HepG2 (cell line): ENCODE data around the gene CDK18. TPM values are rescaled to one million over a fixed set of nuclear protein-coding genes. Genes with fewer than 3 reads are reported as not detected.

Experiments used
- KDM1A ChIP-seq: IDR thresholded peaks from 2 replicates; pipeline ENCODE4 v1.6.1; 2016; ENCODE audit warnings: missing compliant biosample characterization
- KMT2A ChIP-seq: sonication (generic); formaldehyde crosslinking; IDR thresholded peaks from 2 replicates; pipeline ENCODE4 v1.4.0; 2020; ENCODE audit warnings: missing genetic modification reagents
- MTA1 ChIP-seq: sonication (generic); formaldehyde crosslinking; IDR thresholded peaks from 2 replicates; pipeline ENCODE4 v1.4.0; 2020; ENCODE audit warnings: missing genetic modification reagents, mild to moderate bottlenecking, borderline replicate concordance
- MZF1 ChIP-seq: sonication (generic); formaldehyde crosslinking; IDR thresholded peaks from 2 replicates; pipeline ENCODE4 v1.8.1; 2023; ENCODE audit warnings: mild to moderate bottlenecking, missing genetic modification reagents, borderline replicate concordance
- PHF21A ChIP-seq: sonication (generic); formaldehyde crosslinking; IDR thresholded peaks from 2 replicates; pipeline ENCODE4 v1.5.0; 2020; ENCODE audit warnings: mild to moderate bottlenecking, missing genetic modification reagents
- ZNF670 ChIP-seq: sonication (generic); formaldehyde crosslinking; IDR thresholded peaks from 2 replicates; pipeline ENCODE4 v1.8.0; 2022; ENCODE audit warnings: mild to moderate bottlenecking, missing genetic modification reagents, borderline replicate concordance
- ZSCAN22 ChIP-seq: sonication (generic); formaldehyde crosslinking; IDR thresholded peaks from 2 replicates; pipeline ENCODE4 v1.4.0; 2020; ENCODE audit warnings: mild to moderate bottlenecking, missing genetic modification reagents
- polyA plus RNA-seq, 8 experiments: library from polyadenylated mRNA; depleted of rRNA in 3 of 8; stranded (reverse) in 7 of 8; unstranded in 1 of 8; fragments of >200 nt; fragmentation: Illumina TruSeq in 4 of 8; extraction: Trizol in 4 of 8; gene quantifications; 2 replicates each; pipeline versions ENCODE4 v1.2.1 to v1.2.3, GENCODE V29; 2011 to 2016; ENCODE audit warnings: low read depth in 4 of 8, missing spikeins in 1 of 8, mixed read lengths in 1 of 8; ENCODE audit not compliant: insufficient read depth in 1 of 8
- total RNA-seq, 5 experiments: library from RNA; depleted of rRNA; stranded (reverse); fragments of >200 nt; fragmentation: Illumina TruSeq; extraction: Trizol; gene quantifications; 2 replicates each; pipeline ENCODE4 v1.2.3, GENCODE V29; 2016; ENCODE audit warnings: low read depth in 1 of 5
- TF ChIP-seq, protein P1 (sequence below): sonication (generic); formaldehyde crosslinking; IDR thresholded peaks from 2 replicates; pipeline ENCODE4 v1.4.0; 2020; ENCODE audit warnings: missing genetic modification reagents
- TF ChIP-seq, protein P2 (sequence below): sonication (generic); formaldehyde crosslinking; IDR thresholded peaks from 2 replicates; pipeline ENCODE4 v1.5.1; 2020; ENCODE audit warnings: missing genetic modification reagents, mild to moderate bottlenecking, borderline replicate concordance
- TF ChIP-seq, protein P3 (sequence below): sonication (generic); formaldehyde crosslinking; IDR thresholded peaks from 2 replicates; pipeline ENCODE4 v1.8.0; 2022; ENCODE audit warnings: missing genetic modification reagents, low read depth, mild to moderate bottlenecking, borderline replicate concordance
- TF ChIP-seq, protein P4 (sequence below): sonication (generic); formaldehyde crosslinking; IDR thresholded peaks from 2 replicates; pipeline ENCODE4 v1.5.0; 2020; ENCODE audit warnings: missing genetic modification reagents, mild to moderate bottlenecking, borderline replicate concordance
- TF ChIP-seq, protein P5 (sequence below): sonication (generic); formaldehyde crosslinking; IDR thresholded peaks from 2 replicates; pipeline ENCODE4 v1.4.0; 2020; ENCODE audit warnings: missing genetic modification reagents, borderline replicate concordance
- TF ChIP-seq, protein P6 (sequence below): sonication (generic); formaldehyde crosslinking; IDR thresholded peaks from 2 replicates; pipeline ENCODE4 v1.4.0; 2020; ENCODE audit warnings: missing genetic modification reagents
- TF ChIP-seq, protein P7 (sequence below): sonication (generic); formaldehyde crosslinking; IDR thresholded peaks from 2 replicates; pipeline ENCODE4 v1.4.0; 2020; ENCODE audit warnings: low read depth, missing genetic modification reagents

Gene CDK18
- total and polyA plus RNA-seq, 2 of the 13 experiments (the other 11 are each of a cell fraction or from before 2014, with no cell fraction given): 6.4 to 38.8 TPM

DNA sequence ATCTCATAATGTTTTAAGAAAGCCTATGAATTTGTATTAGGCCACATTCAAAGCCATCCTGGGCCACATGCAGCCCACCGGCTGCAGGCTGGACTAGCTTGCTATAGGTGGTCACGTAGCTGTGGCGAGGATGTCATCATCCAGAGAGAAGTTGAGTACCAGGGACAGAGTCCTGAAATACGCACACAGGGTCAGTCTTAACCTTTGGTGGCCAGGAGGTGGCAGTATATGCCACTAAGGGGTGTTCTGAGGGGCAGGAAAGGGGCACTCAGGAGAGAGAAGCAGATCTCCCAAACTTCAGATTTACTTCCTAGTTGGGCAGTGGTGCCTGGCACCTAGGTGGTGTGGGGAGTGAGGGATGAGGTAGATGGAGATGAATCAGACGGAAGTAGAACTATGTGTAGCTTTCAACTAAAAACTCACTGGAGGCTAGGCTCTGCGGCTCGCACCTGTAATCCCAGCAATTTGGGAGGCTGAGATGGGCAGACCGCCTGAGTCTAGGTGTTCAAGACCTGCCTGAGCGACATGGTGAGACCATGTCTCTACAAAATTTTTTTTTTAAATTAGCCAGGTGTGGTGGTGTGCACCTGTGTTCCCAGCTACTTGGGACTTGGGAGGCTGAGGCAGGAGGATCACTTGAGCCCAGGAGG lies 16.3 kb upstream of the CDK18 start (continued):
- TF ChIP-seq, protein P1, sequence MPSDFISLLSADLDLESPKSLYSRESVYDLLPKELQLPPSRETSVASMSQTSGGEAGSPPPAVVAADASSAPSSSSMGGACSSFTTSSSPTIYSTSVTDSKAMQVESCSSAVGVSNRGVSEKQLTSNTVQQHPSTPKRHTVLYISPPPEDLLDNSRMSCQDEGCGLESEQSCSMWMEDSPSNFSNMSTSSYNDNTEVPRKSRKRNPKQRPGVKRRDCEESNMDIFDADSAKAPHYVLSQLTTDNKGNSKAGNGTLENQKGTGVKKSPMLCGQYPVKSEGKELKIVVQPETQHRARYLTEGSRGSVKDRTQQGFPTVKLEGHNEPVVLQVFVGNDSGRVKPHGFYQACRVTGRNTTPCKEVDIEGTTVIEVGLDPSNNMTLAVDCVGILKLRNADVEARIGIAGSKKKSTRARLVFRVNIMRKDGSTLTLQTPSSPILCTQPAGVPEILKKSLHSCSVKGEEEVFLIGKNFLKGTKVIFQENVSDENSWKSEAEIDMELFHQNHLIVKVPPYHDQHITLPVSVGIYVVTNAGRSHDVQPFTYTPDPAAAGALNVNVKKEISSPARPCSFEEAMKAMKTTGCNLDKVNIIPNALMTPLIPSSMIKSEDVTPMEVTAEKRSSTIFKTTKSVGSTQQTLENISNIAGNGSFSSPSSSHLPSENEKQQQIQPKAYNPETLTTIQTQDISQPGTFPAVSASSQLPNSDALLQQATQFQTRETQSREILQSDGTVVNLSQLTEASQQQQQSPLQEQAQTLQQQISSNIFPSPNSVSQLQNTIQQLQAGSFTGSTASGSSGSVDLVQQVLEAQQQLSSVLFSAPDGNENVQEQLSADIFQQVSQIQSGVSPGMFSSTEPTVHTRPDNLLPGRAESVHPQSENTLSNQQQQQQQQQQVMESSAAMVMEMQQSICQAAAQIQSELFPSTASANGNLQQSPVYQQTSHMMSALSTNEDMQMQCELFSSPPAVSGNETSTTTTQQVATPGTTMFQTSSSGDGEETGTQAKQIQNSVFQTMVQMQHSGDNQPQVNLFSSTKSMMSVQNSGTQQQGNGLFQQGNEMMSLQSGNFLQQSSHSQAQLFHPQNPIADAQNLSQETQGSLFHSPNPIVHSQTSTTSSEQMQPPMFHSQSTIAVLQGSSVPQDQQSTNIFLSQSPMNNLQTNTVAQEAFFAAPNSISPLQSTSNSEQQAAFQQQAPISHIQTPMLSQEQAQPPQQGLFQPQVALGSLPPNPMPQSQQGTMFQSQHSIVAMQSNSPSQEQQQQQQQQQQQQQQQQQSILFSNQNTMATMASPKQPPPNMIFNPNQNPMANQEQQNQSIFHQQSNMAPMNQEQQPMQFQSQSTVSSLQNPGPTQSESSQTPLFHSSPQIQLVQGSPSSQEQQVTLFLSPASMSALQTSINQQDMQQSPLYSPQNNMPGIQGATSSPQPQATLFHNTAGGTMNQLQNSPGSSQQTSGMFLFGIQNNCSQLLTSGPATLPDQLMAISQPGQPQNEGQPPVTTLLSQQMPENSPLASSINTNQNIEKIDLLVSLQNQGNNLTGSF: no peak
- TF ChIP-seq, protein P2, sequence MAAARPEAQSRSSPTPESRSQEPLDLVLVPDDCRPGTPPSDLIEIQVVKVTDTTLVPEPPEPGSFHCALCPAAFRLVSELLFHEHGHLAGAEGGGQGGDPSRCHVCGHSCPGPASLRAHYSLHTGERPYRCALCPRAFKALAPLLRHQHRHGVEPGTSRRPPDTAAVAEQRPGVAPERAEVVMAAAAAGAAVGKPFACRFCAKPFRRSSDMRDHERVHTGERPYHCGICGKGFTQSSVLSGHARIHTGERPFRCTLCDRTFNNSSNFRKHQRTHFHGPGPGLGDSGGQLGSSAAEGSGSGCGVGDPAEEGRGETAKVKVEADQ: no peak
- TF ChIP-seq, protein P3, sequence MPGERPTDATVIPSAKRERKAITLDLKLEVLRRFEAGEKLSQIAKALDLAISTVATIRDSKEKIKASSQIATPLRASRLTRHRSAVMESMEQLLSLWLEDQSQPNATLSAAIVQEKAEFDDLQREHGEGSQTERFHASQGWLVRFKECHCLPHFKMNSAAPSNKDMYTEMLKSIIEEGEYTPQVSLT (CRISPR knock-in tag): no peak
- TF ChIP-seq MTA1 (CRISPR knock-in tag): no peak
- no peak for TF ChIP-seq ZNF670 (CRISPR knock-in tag)
- TF ChIP-seq, protein P4, sequence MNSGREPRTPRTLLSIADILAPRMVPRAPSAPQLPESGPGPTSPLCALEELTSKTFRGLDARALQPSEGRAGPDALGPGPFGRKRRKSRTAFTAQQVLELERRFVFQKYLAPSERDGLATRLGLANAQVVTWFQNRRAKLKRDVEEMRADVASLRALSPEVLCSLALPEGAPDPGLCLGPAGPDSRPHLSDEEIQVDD (CRISPR knock-in tag): no peak
- TF ChIP-seq MZF1 (CRISPR knock-in tag): no peak
- no peak for TF ChIP-seq PHF21A (CRISPR knock-in tag)
- TF ChIP-seq KDM1A: no peak
- no peak for TF ChIP-seq ZSCAN22 (CRISPR knock-in tag)
- TF ChIP-seq, protein P5, sequence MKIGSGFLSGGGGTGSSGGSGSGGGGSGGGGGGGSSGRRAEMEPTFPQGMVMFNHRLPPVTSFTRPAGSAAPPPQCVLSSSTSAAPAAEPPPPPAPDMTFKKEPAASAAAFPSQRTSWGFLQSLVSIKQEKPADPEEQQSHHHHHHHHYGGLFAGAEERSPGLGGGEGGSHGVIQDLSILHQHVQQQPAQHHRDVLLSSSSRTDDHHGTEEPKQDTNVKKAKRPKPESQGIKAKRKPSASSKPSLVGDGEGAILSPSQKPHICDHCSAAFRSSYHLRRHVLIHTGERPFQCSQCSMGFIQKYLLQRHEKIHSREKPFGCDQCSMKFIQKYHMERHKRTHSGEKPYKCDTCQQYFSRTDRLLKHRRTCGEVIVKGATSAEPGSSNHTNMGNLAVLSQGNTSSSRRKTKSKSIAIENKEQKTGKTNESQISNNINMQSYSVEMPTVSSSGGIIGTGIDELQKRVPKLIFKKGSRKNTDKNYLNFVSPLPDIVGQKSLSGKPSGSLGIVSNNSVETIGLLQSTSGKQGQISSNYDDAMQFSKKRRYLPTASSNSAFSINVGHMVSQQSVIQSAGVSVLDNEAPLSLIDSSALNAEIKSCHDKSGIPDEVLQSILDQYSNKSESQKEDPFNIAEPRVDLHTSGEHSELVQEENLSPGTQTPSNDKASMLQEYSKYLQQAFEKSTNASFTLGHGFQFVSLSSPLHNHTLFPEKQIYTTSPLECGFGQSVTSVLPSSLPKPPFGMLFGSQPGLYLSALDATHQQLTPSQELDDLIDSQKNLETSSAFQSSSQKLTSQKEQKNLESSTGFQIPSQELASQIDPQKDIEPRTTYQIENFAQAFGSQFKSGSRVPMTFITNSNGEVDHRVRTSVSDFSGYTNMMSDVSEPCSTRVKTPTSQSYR: no peak
- TF ChIP-seq, protein P6, sequence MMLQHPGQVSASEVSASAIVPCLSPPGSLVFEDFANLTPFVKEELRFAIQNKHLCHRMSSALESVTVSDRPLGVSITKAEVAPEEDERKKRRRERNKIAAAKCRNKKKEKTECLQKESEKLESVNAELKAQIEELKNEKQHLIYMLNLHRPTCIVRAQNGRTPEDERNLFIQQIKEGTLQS (CRISPR knock-in tag): no peak
- TF ChIP-seq, protein P7, sequence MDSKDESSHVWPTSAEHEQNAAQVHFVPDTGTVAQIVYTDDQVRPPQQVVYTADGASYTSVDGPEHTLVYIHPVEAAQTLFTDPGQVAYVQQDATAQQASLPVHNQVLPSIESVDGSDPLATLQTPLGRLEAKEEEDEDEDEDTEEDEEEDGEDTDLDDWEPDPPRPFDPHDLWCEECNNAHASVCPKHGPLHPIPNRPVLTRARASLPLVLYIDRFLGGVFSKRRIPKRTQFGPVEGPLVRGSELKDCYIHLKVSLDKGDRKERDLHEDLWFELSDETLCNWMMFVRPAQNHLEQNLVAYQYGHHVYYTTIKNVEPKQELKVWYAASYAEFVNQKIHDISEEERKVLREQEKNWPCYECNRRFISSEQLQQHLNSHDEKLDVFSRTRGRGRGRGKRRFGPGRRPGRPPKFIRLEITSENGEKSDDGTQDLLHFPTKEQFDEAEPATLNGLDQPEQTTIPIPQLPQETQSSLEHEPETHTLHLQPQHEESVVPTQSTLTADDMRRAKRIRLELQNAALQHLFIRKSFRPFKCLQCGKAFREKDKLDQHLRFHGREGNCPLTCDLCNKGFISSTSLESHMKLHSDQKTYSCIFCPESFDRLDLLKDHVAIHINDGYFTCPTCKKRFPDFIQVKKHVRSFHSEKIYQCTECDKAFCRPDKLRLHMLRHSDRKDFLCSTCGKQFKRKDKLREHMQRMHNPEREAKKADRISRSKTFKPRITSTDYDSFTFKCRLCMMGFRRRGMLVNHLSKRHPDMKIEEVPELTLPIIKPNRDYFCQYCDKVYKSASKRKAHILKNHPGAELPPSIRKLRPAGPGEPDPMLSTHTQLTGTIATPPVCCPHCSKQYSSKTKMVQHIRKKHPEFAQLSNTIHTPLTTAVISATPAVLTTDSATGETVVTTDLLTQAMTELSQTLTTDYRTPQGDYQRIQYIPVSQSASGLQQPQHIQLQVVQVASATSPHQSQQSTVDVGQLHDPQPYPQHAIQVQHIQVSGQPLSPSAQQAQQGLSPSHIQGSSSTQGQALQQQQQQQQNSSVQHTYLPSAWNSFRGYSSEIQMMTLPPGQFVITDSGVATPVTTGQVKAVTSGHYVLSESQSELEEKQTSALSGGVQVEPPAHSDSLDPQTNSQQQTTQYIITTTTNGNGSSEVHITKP (CRISPR knock-in tag): no peak
- no peak for TF ChIP-seq KMT2A (CRISPR knock-in tag)
